HT-29 (cell line): ENCODE results near the gene NSUN2. TPM values are rescaled to one million over a fixed set of nuclear protein-coding genes. Genes with fewer than 3 reads are reported as not detected.
A peak's percentile ranks its signal among the peaks of the same experiment; 100 is the strongest.

Source experiments
- DNase-seq: peaks from one replicate; pipeline ENCODE4 v3.0.0-alpha.2; 2015; ENCODE audit warnings: low spot score
- total RNA-seq: library from RNA; depleted of rRNA; stranded (reverse); fragments of >200 nt; shearing (Covaris generic); gene quantifications from 2 replicates; pipeline ENCODE4 v1.2.3, GENCODE V29; 2014

The NSUN2 gene
- total RNA-seq, 1 experiment from 2014 or later = 76.7 TPM

GRCh38 chr5:6644794-6645241, 12.0 kb upstream of the NSUN2 start:
- DNase-seq = no peak

GRCh38 chr5:6642655-6643054, 9.8 kb upstream of the NSUN2 start:
- no peak for DNase-seq

GRCh38 chr5:6638236-6638635, 5.4 kb upstream of the NSUN2 start:
- DNase-seq = peak; percentile 27

DNA sequence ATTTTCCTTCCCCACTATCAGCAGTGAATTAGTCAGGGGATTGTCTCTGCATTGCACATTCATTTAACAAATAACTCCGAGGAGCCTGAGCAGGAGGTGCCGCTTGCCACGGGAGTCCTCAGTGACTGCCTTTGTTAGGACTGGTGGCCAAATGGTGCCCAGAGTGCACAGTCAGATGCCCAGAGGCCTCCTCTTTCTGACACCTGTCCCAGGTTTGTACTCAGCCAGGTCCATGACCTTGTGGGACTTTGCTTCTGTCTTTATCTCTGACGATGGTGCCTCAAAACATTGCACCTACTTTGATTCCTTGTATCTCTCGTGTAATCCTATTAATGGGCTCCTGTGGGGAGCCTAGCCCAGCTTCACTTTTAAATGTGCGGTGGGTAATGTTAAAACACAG, 4.7 kb upstream of the NSUN2 start:
- no peak for DNase-seq

DNA sequence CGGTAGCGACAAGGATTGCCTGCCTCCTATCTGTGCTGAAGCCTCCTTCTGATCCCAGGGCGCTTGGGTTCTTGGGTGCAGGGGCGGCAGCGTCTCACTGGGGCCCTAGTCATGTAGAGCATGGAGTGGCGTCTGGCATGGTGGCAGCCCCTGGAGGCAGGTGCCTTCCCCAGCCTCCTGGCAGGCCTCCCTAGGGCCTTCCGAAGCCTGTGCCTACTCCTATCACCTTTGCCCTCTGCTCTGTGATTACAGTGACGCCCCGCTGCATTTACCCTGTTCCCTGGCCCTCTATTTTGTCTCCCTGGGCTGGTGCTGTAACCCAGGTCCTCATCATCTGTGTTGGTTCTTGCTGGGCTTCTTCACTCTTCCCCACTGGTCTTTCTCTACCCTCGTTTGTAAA, 4.2 kb upstream of the NSUN2 start:
- DNase-seq = no peak

- DNase-seq = no peak
These were observed 3.4 kb upstream of the NSUN2 start for GRCh38 chr5:6636293-6636692.

DNA sequence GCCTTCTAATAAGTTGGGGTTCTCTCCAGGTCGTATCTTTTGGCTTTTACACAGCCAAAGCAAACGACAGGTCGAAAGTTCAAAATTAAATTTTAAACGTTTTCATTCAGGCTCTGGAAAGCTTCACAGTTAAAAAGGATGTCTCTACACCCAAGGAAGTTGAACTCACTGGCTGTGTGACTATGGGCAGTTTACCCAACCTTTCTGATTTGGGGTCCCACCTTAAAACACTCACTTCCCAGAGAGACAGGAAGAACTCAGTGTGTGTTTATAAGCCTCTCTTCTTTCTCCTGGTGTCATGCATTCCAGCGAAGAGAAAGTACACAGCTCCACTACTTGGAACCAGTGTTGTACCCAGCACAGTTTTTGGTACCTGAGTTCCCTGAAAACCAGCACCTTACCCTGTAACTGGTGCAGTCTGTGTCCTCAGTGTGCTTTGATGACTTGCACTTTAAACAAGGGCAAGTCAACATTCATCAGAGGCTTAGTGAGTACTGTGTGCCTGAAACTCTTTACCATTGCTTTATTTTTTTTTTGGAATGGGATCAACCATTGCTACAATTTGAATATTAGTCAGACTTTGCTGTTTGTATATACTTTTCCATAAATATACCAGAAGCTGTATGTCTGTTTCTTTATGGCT, 2.1 kb upstream of the NSUN2 start:
- DNase-seq = no peak

- peak; percentile 10 for DNase-seq
These were observed 1.5 kb upstream of the NSUN2 start for GRCh38 chr5:6634306-6634705.

DNA sequence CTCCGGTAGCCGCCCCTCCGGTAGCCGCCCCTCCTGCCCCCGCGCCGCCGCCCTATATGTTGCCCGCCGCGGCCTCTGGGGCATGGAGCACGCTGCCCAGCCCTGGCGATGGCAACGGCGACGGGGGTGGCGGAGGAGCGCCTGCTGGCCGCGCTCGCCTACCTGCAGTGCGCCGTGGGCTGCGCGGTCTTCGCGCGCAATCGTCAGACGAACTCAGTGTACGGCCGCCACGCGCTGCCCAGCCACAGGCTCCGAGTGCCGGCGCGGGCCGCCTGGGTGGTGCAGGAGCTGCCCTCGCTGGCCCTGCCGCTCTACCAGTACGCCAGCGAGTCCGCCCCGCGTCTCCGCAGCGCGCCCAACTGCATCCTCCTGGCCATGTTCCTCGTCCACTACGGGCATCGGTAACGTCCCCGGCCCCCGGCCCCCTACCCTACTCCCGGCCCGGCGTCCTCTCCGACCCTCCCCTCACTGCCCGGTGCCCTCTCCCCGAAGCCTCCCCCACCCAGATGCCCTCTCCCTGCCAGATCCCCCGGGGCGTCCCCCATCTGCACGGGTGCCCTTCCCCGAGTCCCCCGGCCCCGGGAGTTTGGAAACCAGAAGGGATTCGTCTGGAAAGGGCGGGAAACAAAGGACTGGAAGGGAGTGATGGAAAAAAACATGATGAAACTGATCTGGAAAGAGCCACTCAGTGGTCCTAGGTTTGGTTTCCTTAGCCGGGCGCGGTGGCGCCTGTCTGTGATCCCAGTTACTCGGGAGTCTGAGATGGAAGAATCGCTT, 813 bp upstream of the NSUN2 start:
- DNase-seq = peak; percentile 67

DNA sequence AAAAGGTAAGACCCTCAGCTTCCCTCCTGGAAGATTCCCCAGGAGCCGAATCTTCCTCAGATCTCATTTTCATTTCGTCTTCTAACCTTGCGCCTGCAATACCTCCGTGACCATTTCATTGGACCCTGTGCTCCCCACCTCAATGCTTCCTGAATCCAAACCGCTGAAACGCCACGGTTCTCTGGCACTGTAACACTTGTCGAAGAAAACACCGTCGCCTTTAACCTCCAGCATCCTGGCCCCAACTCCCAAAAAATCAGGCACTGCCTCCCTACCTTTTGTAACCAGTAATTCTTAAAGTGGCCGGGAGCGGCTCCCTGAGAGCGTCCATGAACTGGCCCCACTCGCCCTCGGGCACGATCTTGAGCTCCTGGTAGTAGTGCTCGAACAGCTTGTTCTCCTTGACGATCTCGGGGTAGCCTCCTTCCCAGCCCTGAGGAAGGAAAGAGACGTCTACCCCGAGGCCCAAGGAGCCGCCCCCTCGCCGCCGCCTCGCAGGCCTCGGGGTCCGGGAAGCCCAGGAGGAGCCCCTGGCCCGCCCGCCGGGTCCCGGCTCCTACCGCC, 438 bp downstream of the NSUN2 start:
- DNase-seq = peak; percentile 64

DNA sequence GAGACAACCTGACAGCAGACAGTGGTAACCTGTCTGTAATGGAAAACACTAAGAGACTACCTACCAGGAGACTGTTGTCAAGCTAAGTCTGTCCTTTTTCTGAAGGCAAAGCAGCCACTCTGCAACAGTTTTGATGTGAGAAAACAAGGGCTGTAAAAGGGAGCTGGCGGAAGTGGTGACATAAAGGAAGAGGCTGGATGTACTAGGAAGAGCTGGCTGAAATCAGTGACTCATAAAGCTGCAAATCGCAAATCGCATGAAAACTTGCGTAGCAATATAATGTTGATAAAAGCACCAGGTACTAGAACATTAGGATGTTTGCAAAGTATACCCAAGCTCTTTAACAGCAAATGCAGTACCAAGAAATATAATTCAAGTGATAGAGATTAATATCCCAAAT, 1.4 kb downstream of the NSUN2 start:
- DNase-seq = no peak

DNA sequence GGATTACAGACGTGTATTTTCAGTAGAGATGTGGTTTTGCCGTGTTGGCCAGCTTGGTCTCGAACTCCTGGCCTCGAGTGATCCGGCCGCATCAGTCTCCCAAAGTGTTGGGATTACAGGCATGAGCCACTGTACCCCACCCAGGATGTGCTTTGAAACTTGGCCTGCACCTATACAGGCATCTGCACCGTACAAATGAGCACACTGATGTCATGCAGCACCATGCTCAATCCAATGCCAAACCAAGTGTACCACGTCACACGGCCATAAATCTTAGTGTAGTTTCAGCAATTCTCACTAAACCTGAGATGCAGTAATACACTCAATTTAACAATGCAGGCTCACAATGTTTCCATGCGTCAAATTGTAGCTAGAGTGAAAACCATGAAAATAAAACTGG, 6.3 kb downstream of the NSUN2 start:
- DNase-seq = no peak

GRCh38 chr5:6623941-6624340, 8.9 kb downstream of the NSUN2 start:
- DNase-seq = no peak

DNA sequence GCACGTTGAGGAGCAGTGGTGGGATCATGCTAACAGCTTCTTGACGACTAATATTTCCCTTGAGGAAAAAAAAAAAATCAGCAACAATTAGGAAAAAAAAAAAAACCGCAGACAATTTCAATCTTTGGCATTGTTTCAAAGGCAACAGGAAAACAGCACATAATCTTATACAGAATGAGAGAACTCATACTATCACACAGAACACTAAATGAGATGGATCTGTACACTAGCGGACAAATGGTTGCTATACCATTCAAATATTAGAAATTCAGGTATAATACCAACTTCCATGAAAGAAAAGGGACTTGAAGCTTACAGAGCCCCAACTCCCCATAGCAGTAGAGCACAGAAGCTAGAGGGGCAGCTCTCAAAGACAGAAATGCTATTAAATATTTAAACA, 9.6 kb downstream of the NSUN2 start:
- DNase-seq = no peak

DNA sequence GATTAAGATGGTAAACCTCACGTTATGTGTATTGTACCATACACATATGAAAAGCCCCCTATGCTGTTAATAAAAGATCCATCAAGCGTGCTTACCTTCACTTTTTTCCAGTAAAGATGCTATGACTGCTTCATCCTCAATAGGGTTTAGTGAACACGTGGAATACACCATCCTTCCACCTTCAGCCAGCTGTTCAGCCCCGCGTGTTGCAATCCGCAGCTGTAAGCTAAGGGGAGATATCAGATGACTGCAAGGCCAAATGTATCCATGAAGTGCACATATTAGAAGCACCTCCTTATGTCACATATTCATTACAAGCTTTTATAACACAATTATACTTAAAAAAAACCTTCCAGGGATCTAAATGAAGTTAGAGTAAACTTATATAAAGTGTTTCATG, 16.2 kb downstream of the NSUN2 start:
- no peak for DNase-seq

- DNase-seq = no peak
These were observed 17.6 kb downstream of the NSUN2 start for GRCh38 chr5:6615034-6615815.

DNA sequence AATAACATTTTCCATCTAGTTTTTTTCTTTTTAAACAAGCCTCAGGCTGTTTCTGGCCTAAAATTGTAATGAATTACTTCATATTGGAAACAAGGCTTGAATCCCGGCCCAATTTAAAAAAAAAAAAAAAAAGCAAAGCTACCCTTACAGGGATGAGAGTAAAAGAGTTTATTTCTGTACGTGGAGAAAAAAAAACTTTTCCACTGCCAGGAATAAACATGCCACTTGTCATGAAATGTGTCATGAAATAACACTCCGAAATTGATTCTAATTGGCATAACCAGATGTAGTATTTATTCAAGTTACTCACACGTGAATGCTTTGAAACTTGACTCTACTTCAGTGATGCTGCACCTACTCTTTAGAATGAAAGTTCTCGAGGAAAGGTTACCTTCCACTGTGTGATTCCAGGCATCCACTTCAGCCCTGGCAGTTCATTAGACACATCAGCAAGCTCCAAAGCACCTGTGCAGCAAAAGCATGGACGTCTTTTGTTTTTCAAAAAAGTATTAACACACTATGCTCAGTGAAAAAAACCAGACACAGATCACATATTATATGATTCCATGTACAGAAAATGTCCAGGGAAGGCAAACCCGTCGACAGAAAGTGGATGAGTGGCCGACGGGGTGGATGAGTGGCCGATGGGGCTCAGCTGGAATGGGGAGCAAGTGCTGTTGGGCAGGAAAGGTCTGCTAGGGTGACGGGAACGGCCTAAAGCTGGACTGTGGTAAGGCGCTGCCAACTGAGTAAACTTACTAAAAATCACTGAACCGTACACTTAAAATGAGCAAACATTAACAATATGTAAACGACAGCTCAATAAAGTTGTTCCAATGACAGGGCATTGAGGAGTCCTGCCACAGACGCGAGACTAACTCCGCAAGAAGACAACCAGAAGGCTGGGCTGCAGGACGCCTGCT, 21.2 kb downstream of the NSUN2 start:
- DNase-seq = no peak

DNA sequence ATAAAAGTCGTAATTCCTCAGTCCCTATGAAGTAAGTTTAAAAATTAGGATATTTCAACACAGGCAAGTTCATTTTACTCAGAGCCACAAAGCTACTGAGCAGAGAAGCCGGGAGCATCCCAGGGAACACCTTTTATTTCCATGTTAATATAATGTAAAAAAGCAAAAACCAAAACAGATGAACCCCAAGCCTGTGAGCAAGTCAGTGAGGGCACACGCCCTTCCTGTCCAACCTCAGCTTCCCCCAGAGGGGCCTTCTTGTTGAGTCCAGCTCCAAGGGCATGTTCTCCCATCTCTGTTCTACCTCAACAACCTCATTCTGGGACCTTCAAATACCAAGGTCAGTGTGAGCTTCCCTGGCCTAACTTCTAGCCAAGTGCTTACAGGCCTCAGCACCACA, 24.8 kb downstream of the NSUN2 start:
- no peak for DNase-seq

DNA sequence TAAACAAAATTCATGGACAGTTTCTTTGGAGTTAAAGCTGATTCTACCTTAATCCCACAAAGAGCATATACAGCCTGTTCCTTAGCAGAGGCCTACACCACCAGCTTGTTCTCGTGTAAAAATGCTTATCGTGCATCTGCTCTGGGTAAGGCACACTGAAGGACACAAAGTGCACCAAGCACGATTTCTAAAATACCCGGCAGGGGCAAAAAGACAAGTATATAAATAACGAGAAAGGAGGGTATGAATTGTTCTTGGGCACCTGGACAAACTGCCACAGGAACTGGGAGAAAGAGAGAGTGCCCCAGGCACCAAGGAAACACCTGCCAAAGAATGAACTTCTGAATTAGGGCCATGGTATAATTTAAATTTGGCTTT, 25.3 kb downstream of the NSUN2 start:
- no peak for DNase-seq

DNA sequence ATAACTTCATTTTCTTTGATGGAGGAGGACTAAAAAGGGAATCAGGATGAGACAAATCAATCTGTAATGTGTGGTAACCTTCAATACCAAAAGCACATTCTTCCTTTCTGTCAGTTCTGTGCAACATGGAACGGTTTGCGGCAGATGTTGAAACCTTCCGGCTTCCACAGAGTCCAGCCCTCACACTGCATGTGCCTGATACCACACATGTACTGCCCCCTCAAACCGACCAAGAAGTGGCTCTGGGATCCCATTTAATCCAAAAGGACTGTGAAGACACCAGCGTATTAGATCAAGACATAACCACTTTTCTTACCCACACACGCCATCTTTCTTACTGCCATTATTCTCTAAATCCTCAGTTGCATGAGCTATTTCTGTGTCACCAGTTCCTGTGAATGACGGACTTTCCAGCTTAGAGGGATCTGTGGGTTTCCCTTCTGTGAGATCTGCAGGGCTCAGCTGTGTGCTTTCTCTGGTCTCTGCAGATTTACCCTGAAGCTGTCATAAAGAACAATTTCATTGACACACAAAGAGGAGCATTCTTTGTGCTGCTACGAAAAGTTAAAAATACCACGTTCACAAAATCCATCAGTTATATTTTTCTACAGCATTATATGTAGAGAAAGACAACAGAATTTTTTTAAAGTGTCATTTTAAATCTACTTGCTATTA, 25.8 kb downstream of the NSUN2 start:
- DNase-seq = no peak

DNA sequence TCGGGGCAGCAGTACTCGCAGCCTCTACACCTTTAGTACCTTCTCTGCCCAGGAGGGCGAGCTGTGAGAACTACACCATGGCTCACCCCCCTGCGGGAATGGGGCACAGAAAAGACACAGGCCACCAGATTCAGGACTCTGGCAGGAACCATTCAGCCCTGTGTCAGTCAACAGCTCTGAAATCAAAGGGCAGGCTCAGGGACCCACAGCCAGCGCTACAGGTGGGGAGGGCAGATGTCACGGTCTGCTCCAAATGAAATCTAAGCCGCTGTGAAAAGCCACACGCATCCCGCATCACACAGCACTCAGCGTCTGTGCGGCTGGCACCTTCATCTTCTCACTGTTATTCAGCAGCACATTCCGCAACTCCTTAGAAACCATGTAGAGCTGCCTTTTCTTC, 27.9 kb downstream of the NSUN2 start:
- no peak for DNase-seq
